GM21723 (cell line): ENCODE data around the gene RTP5.
"Not testable (repeated sequence)": the region's sequence is repeated elsewhere in the genome, so short reads cannot be mapped to it uniquely, and the experiment has no call there.

Experiments used
- ATAC-seq: cut with Tn5 transposase; IDR thresholded peaks from one replicate; pipeline ENCODE4 v1.9.1; 2021; ENCODE audit warnings: mild to moderate bottlenecking, moderate library complexity; ENCODE audit not compliant: unreplicated experiment

Gene RTP5

GRCh38 chr2:241900251-241901017, 30.9 kb downstream of the RTP5 start:
- no peak for ATAC-seq

- no peak for ATAC-seq
These were observed 31.5 kb downstream of the RTP5 start for GRCh38 chr2:241901018-241901380.

GRCh38 chr2:241901500-241902351, 32.2 kb downstream of the RTP5 start:
- no peak for ATAC-seq

GRCh38 chr2:241902357-241902991, 32.9 kb downstream of the RTP5 start:
- ATAC-seq, result no peak

GRCh38 chr2:241903121-241904010, 33.8 kb downstream of the RTP5 start:
- no peak for ATAC-seq

- no peak for ATAC-seq
These were observed 34.6 kb downstream of the RTP5 start for GRCh38 chr2:241904011-241904718.

- ATAC-seq, result no peak
These were observed 35.5 kb downstream of the RTP5 start for GRCh38 chr2:241904791-241905710.

GRCh38 chr2:241905716-241906377, 36.3 kb downstream of the RTP5 start:
- no peak for ATAC-seq

- not testable (repeated sequence) for ATAC-seq
These were observed 36.8 kb downstream of the RTP5 start for GRCh38 chr2:241906378-241906770.

GRCh38 chr2:241906826-241907570, 37.5 kb downstream of the RTP5 start:
- ATAC-seq, result no peak

GRCh38 chr2:241907831-241908230, 38.3 kb downstream of the RTP5 start:
- ATAC-seq, result not testable (repeated sequence)

GRCh38 chr2:241908686-241909420, 39.3 kb downstream of the RTP5 start:
- no peak for ATAC-seq

- ATAC-seq, result no peak
These were observed 40.2 kb downstream of the RTP5 start for GRCh38 chr2:241909769-241910168.

GRCh38 chr2:241910604-241911520, 41.3 kb downstream of the RTP5 start:
- ATAC-seq, result no peak

GRCh38 chr2:241911551-241911950, 42.0 kb downstream of the RTP5 start:
- ATAC-seq, result no peak

- no peak for ATAC-seq
These were observed 42.6 kb downstream of the RTP5 start for GRCh38 chr2:241912021-241912555.
